HEK293 (cell line): ENCODE measurements around the gene IBA57.

ENCODE experiments used
- BCL6B ChIP-seq: fragments of 450-650 bp; formaldehyde crosslinking; IDR thresholded peaks from 2 replicates; pipeline ENCODE4 v1.5.1; 2017; ENCODE audit warnings: missing biosample characterization, missing genetic modification characterization
- GLI4 ChIP-seq: fragments of 450-650 bp; formaldehyde crosslinking; IDR thresholded peaks from 2 replicates; pipeline ENCODE4 v1.5.1; 2016; ENCODE audit warnings: missing biosample characterization, missing genetic modification characterization
- KLF1 ChIP-seq: fragments of 450-650 bp; formaldehyde crosslinking; IDR thresholded peaks from 2 replicates; pipeline ENCODE4 v1.5.1; 2016; ENCODE audit warnings: missing biosample characterization, missing genetic modification characterization
- KLF16 ChIP-seq: fragments of 450-650 bp; formaldehyde crosslinking; IDR thresholded peaks from 2 replicates; pipeline ENCODE4 v1.5.1; 2017; ENCODE audit warnings: missing biosample characterization, missing genetic modification characterization
- MEIS1 ChIP-seq: sonication (generic); formaldehyde crosslinking; IDR thresholded peaks from 2 replicates; pipeline ENCODE4 v1.8.1; 2022; ENCODE audit warnings: missing genetic modification reagents, mild to moderate bottlenecking, borderline replicate concordance
- MZF1 ChIP-seq: fragments of 450-650 bp; formaldehyde crosslinking; IDR thresholded peaks from 2 replicates; pipeline ENCODE4 v1.5.1; 2017; ENCODE audit warnings: missing biosample characterization, missing genetic modification characterization, borderline replicate concordance
- PRDM1 ChIP-seq: fragments of 450-650 bp; formaldehyde crosslinking; IDR thresholded peaks from 2 replicates; pipeline ENCODE4; 2016; ENCODE audit warnings: missing biosample characterization, missing genetic modification characterization
- PRDM4 ChIP-seq: fragments of 450-650 bp; formaldehyde crosslinking; IDR thresholded peaks from 2 replicates; pipeline ENCODE4 v1.5.1; 2017; ENCODE audit warnings: missing biosample characterization, missing genetic modification characterization
- SCRT2 ChIP-seq: fragments of 450-650 bp; formaldehyde crosslinking; IDR thresholded peaks from 2 replicates; pipeline ENCODE4 v1.5.1; 2016; ENCODE audit warnings: missing biosample characterization, missing genetic modification characterization
- ZEB2 ChIP-seq: fragments of 450-650 bp; formaldehyde crosslinking; IDR thresholded peaks from 2 replicates; pipeline ENCODE4 v1.5.1; 2016; ENCODE audit warnings: missing biosample characterization, missing genetic modification characterization
- ZFP37 ChIP-seq: fragments of 450-650 bp; formaldehyde crosslinking; IDR thresholded peaks from 2 replicates; pipeline ENCODE4 v1.5.1; 2016; ENCODE audit warnings: missing biosample characterization, missing genetic modification characterization
- ZNF138 ChIP-seq: fragments of 450-650 bp; formaldehyde crosslinking; IDR thresholded peaks from 2 replicates; pipeline ENCODE4 v1.5.1; 2016; ENCODE audit warnings: missing biosample characterization, missing genetic modification characterization, borderline replicate concordance
- ZNF211 ChIP-seq: fragments of 450-650 bp; formaldehyde crosslinking; IDR thresholded peaks from 2 replicates; pipeline ENCODE4 v1.5.1; 2016; ENCODE audit warnings: low read depth, missing biosample characterization, missing genetic modification characterization
- ZNF239 ChIP-seq: fragments of 450-650 bp; formaldehyde crosslinking; IDR thresholded peaks from 2 replicates; pipeline ENCODE4 v1.5.1; 2016; ENCODE audit warnings: missing biosample characterization, missing genetic modification characterization
- ZNF24 ChIP-seq: fragments of 450-650 bp; formaldehyde crosslinking; IDR thresholded peaks from 2 replicates; pipeline ENCODE4 v1.5.1; 2016; ENCODE audit warnings: missing biosample characterization, missing genetic modification characterization
- ZNF274 ChIP-seq, 2 experiments: fragments of 200-500 bp in 1 of 2; fragments of 450-650 bp in 1 of 2; sonication (Bioruptor generic) in 1 of 2; formaldehyde crosslinking in 1 of 2; IDR thresholded peaks; 2 replicates each; pipeline versions ENCODE4 v1.5.1 to v1.6.1; 2014 to 2016; ENCODE audit warnings: borderline replicate concordance in 1 of 2, inconsistent platforms in 1 of 2, low read length in 1 of 2, missing biosample characterization in 1 of 2, missing genetic modification characterization in 1 of 2
- ZNF350 ChIP-seq: fragments of 450-650 bp; formaldehyde crosslinking; IDR thresholded peaks from 2 replicates; pipeline ENCODE4 v1.5.0; 2017; ENCODE audit warnings: missing biosample characterization, mild to moderate bottlenecking, missing genetic modification characterization
- ZNF404 ChIP-seq: fragments of 450-650 bp; formaldehyde crosslinking; IDR thresholded peaks from 2 replicates; pipeline ENCODE4 v1.5.1; 2017; ENCODE audit warnings: missing biosample characterization, missing genetic modification characterization
- ZNF501 ChIP-seq: fragments of 450-650 bp; formaldehyde crosslinking; IDR thresholded peaks from 2 replicates; pipeline ENCODE4 v1.5.1; 2016; ENCODE audit warnings: missing biosample characterization, missing genetic modification characterization
- ZNF510 ChIP-seq: fragments of 450-650 bp; formaldehyde crosslinking; IDR thresholded peaks from 2 replicates; pipeline ENCODE4 v1.5.1; 2018; ENCODE audit warnings: mild to moderate bottlenecking, missing genetic modification characterization, missing biosample characterization; ENCODE audit not compliant: insufficient replicate concordance
- ZNF529 ChIP-seq: fragments of 450-650 bp; formaldehyde crosslinking; IDR thresholded peaks from 2 replicates; pipeline ENCODE4 v1.5.1; 2017; ENCODE audit warnings: missing genetic modification characterization, missing biosample characterization; ENCODE audit not compliant: insufficient replicate concordance
- ZNF548 ChIP-seq: fragments of 450-650 bp; formaldehyde crosslinking; IDR thresholded peaks from 2 replicates; pipeline ENCODE4 v1.5.1; 2016; ENCODE audit warnings: missing biosample characterization, missing genetic modification characterization
- ZNF555 ChIP-seq: fragments of 450-650 bp; formaldehyde crosslinking; conservative IDR thresholded peaks from 2 replicates; pipeline ENCODE4 v1.5.1; 2017; ENCODE audit warnings: missing biosample characterization, mild to moderate bottlenecking, missing genetic modification characterization, inconsistent platforms
- ZNF670 ChIP-seq: fragments of 450-650 bp; formaldehyde crosslinking; IDR thresholded peaks from 2 replicates; pipeline ENCODE4 v1.5.1; 2016; ENCODE audit warnings: missing biosample characterization, missing genetic modification characterization, low read depth
- ZNF707 ChIP-seq: fragments of 450-650 bp; formaldehyde crosslinking; IDR thresholded peaks from 2 replicates; pipeline ENCODE4 v1.5.1; 2016; ENCODE audit warnings: missing biosample characterization, missing genetic modification characterization
- ZNF747 ChIP-seq: fragments of 450-650 bp; formaldehyde crosslinking; IDR thresholded peaks from 2 replicates; pipeline ENCODE4 v1.5.1; 2016; ENCODE audit warnings: missing biosample characterization, missing genetic modification characterization
- ZNF830 ChIP-seq: fragments of 450-650 bp; IDR thresholded peaks from 2 replicates; pipeline ENCODE4 v1.5.0; 2018; ENCODE audit warnings: missing biosample characterization, missing genetic modification characterization, low read depth, mild to moderate bottlenecking, moderate library complexity
- ZSCAN16 ChIP-seq: fragments of 450-650 bp; formaldehyde crosslinking; IDR thresholded peaks from 2 replicates; pipeline ENCODE4 v1.5.1; 2016; ENCODE audit warnings: missing biosample characterization, missing genetic modification characterization
- TF ChIP-seq, protein P1 (sequence below): IDR thresholded peaks from 2 replicates; pipeline ENCODE4 v1.6.1; 2011; ENCODE audit warnings: mild to moderate bottlenecking, low read depth, low read length, borderline replicate concordance
- TF ChIP-seq, protein P2 (sequence below): fragments of 450-650 bp; formaldehyde crosslinking; optimal IDR thresholded peaks from 2 replicates; pipeline ENCODE3; 2016; ENCODE audit warnings: missing biosample characterization, mild to moderate bottlenecking, missing genetic modification characterization
- TF ChIP-seq, protein P3 (sequence below): fragments of 450-650 bp; formaldehyde crosslinking; IDR thresholded peaks from 2 replicates; pipeline ENCODE4 v1.5.1; 2016; ENCODE audit warnings: missing biosample characterization, missing genetic modification characterization
- TF ChIP-seq, protein P4 (sequence below): fragments of 450-650 bp; IDR thresholded peaks from 2 replicates; pipeline ENCODE4 v1.5.1; 2018; ENCODE audit warnings: missing biosample characterization, missing genetic modification characterization

The IBA57 gene

DNA sequence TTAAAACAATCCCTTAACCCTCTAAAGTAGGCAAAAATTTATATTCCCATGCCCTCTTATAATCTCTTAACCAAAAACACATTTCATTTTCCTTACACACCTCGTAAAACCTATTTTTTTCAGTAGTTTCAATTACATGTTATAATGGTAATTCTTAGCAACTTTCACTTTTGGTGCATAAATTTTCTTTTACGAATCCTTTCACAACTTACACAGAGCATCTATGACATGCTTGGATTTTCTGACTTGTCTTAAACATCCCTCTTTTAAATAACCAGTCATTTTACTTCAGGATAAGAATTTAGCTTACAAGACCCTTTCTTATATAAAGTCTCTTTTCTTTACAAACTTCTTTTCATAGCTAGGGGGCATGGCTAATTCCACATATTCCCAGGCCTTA is 47.6 kb upstream of the IBA57 start (continued):
- TF ChIP-seq ZNF510 (peak; percentile 84), BCL6B (no peak), PRDM4 (tag by site-specific recombination) (no peak), GLI4 (tag by site-specific recombination) (no peak), ZNF830 (tag by site-specific recombination) (no peak), ZEB2 (no peak), ZNF350 (tag by site-specific recombination) (no peak), ZSCAN16 (tag by site-specific recombination) (no peak), ZNF670 (tag by site-specific recombination) (no peak), MZF1 (tag by site-specific recombination) (no peak), ZNF274 (IDR thresholded peaks at IDR 0.05; ENCODE audit: low read length) (no peak), ZNF274 (tag by site-specific recombination; IDR thresholded peaks at IDR 0.05; ENCODE audit: borderline replicate concordance) (no peak), PRDM1 (tag by site-specific recombination) (peak; percentile 86), MEIS1 (no peak), ZNF501 (tag by site-specific recombination) (no peak), ZNF529 (tag by site-specific recombination) (peak; percentile 81), ZNF404 (tag by site-specific recombination) (no peak), SCRT2 (no peak), ZNF138 (tag by site-specific recombination) (no peak), ZNF24 (no peak), ZNF707 (tag by site-specific recombination) (no peak), ZFP37 (tag by site-specific recombination) (0 out of 2 replicates have a peak, but pooled peaks have one; percentile 33), ZNF747 (tag by site-specific recombination) (no peak), ZNF555 (tag by site-specific recombination) (no peak), ZNF211 (tag by site-specific recombination) (no peak), ZNF239 (tag by site-specific recombination) (no peak), KLF16 (no peak), KLF1 (tag by site-specific recombination) (no peak), ZNF548 (0 out of 2 replicates have a peak, but pooled peaks have one; percentile 30)
- TF ChIP-seq, protein P1, sequence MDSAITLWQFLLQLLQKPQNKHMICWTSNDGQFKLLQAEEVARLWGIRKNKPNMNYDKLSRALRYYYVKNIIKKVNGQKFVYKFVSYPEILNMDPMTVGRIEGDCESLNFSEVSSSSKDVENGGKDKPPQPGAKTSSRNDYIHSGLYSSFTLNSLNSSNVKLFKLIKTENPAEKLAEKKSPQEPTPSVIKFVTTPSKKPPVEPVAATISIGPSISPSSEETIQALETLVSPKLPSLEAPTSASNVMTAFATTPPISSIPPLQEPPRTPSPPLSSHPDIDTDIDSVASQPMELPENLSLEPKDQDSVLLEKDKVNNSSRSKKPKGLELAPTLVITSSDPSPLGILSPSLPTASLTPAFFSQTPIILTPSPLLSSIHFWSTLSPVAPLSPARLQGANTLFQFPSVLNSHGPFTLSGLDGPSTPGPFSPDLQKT = no peak
- TF ChIP-seq, protein P2, sequence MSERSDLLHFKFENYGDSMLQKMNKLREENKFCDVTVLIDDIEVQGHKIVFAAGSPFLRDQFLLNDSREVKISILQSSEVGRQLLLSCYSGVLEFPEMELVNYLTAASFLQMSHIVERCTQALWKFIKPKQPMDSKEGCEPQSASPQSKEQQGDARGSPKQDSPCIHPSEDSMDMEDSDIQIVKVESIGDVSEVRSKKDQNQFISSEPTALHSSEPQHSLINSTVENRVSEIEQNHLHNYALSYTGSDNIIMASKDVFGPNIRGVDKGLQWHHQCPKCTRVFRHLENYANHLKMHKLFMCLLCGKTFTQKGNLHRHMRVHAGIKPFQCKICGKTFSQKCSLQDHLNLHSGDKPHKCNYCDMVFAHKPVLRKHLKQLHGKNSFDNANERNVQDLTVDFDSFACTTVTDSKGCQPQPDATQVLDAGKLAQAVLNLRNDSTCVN (tag by site-specific recombination) = no peak
- TF ChIP-seq, protein P3, sequence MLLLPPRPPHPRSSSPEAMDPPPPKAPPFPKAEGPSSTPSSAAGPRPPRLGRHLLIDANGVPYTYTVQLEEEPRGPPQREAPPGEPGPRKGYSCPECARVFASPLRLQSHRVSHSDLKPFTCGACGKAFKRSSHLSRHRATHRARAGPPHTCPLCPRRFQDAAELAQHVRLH (tag by site-specific recombination) = no peak
- TF ChIP-seq, protein P4, sequence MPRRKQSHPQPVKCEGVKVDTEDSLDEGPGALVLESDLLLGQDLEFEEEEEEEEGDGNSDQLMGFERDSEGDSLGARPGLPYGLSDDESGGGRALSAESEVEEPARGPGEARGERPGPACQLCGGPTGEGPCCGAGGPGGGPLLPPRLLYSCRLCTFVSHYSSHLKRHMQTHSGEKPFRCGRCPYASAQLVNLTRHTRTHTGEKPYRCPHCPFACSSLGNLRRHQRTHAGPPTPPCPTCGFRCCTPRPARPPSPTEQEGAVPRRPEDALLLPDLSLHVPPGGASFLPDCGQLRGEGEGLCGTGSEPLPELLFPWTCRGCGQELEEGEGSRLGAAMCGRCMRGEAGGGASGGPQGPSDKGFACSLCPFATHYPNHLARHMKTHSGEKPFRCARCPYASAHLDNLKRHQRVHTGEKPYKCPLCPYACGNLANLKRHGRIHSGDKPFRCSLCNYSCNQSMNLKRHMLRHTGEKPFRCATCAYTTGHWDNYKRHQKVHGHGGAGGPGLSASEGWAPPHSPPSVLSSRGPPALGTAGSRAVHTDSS = no peak
